Activated CD8-positive, alpha-beta T cell treated with anti-CD3 and anti-CD28 coated beads for 36 hours (primary cell): Measurements from ENCODE around the gene BNIP2. TPM values are rescaled to one million over a fixed set of nuclear protein-coding genes. Genes with fewer than 3 reads are reported as not detected.

ENCODE experiments used
- ATAC-seq: fragments of 200-7000 bp; cut with Tn5 transposase; one replicate; pipeline ENCODE4 v1.10.0; 2021; ENCODE audit warnings: mild to moderate bottlenecking, moderate library complexity
- CTCF ChIA-PET: fragments of 350-600 bp; sonication (Branson Sonifier 250); formaldehyde crosslinking; loops from one replicate; lab custom pipeline; 2021; ENCODE audit warnings: antibody characterized with exemption; lab: Charles Lee
- POLR2A ChIA-PET: fragments of 350-600 bp; sonication (Branson Sonifier 250); formaldehyde crosslinking; loops from one replicate; lab custom pipeline; 2021; ENCODE audit warnings: antibody characterized with exemption; lab: Charles Lee
- DNase-seq: peaks from one replicate; pipeline ENCODE4 v3.0.0-alpha.2; 2020
- H3K27ac Mint-ChIP-seq: one replicate; pipeline ENCODE4 v1.8.0; 2021; ENCODE audit warnings: mild to moderate bottlenecking, mixed read lengths
- H3K27me3 Mint-ChIP-seq: one replicate; pipeline ENCODE4 v1.8.0; 2021; ENCODE audit warnings: mixed read lengths
- H3K36me3 Mint-ChIP-seq: one replicate; pipeline ENCODE4 v1.8.0; 2021; ENCODE audit warnings: low read depth, mixed read lengths
- H3K4me1 Mint-ChIP-seq: one replicate; pipeline ENCODE4 v1.8.0; 2021; ENCODE audit warnings: low read depth, mixed read lengths
- H3K4me3 Mint-ChIP-seq: one replicate; pipeline ENCODE4 v1.8.0; 2021; ENCODE audit warnings: mild to moderate bottlenecking, moderate library complexity, mixed read lengths
- H3K9me3 Mint-ChIP-seq: one replicate; pipeline ENCODE4 v1.8.0; 2021; ENCODE audit warnings: mixed read lengths
- CTCF ChIP-seq: fragments of 200-600 bp; IDR thresholded peaks from one replicate; pipeline ENCODE4 v1.8.0; 2022; ENCODE audit warnings: antibody characterized with exemption, mild to moderate bottlenecking
- intact Hi-C: fragments of 100-400 bp; cut with micrococcal nuclease; formaldehyde crosslinking; loops from one replicate; pipeline ENCODE4 v1.10.0; 2022
- total RNA-seq, 2 experiments: library from RNA; stranded (reverse); gene quantifications; one replicate each; pipeline ENCODE4 v1.2.3, GENCODE V29; 2021

Gene BNIP2
- total RNA-seq, 2 experiments from 2014 or later: 52.2 to 53.2 TPM

DNA sequence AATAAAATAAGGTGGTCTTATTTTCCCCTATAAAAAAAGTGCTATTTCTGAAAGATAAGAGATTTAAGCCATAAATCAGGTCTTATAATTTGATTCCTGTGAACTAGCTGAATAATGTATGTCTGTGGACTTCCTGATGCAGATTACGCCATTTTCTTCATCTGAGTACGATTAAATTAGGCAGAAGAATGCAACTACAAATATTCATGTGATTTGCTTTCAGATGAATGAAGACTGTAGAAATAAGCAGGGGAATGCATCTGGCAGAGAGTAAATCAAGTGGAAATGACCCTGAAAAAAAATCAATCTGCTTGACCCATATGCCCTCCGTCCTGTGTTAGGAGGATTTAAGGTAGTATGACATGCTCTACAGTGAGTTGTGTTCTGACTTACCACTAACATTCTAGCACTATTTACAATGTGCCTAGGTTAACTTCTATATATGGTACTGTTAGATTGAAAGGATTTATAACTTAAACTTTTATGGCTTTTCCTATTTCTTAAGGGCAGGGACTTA, 14.7 kb downstream of the BNIP2 start:
- peaks cover 7% of the 10 kb centered on the region for H3K4me1 Mint-ChIP-seq
- H3K36me3 Mint-ChIP-seq: peaks cover 39% of the 10 kb centered on the region
- ATAC-seq: no peak
- no peak for TF ChIP-seq CTCF
- intact Hi-C loops: no loop called here
- no peak overlapping the region for H3K4me3 Mint-ChIP-seq
- no peak for DNase-seq
- ChIA-PET POLR2A (no interaction called here), CTCF (no interaction called here)
- H3K27me3 Mint-ChIP-seq: no peaks in the 10 kb centered on the region
- no peak overlapping the region for H3K27ac Mint-ChIP-seq
- no peaks in the 10 kb centered on the region for H3K9me3 Mint-ChIP-seq

GRCh38 chr15:59668556-59668955, 20.6 kb downstream of the BNIP2 start:
- peaks cover 30% of the 10 kb centered on the region for H3K36me3 Mint-ChIP-seq
- TF ChIP-seq CTCF: no peak

GRCh38 chr15:59662260-59662659, 26.9 kb downstream of the BNIP2 start:
- Mint-ChIP-seq H3K4me3 (no peak overlapping the region), H3K9me3 (no peaks in the 10 kb centered on the region), H3K36me3 (peaks cover 28% of the 10 kb centered on the region), H3K4me1 (peaks cover 4% of the 10 kb centered on the region), H3K27ac (no peak overlapping the region), H3K27me3 (no peaks in the 10 kb centered on the region)
- ATAC-seq (no peak), DNase-seq (no peak)
- CTCF ChIA-PET: interaction anchor here (1.3 kb wide), 1 partner anchor 133 kb away, joined by 3 read pairs; no protein-coding TSS in a partner anchor
- POLR2A ChIA-PET: no interaction called here
- TF ChIP-seq CTCF: no peak
- intact Hi-C loops: no loop called here

More at GRCh38 chr15:59668556-59668955, 20.6 kb downstream of the BNIP2 start:
- no peak overlapping the region for H3K4me3 Mint-ChIP-seq
- H3K27me3 Mint-ChIP-seq: no peaks in the 10 kb centered on the region
- H3K27ac Mint-ChIP-seq: no peak overlapping the region
- no peaks in the 10 kb centered on the region for H3K9me3 Mint-ChIP-seq
- ATAC-seq: no peak
- no peak for DNase-seq
- POLR2A ChIA-PET: no interaction called here
- intact Hi-C loops: no loop called here
- H3K4me1 Mint-ChIP-seq: no peaks in the 10 kb centered on the region
- CTCF ChIA-PET: interaction anchor here (1.7 kb wide), 1 partner anchor 26 kb away, joined by 5 read pairs; no protein-coding TSS in a partner anchor

DNA sequence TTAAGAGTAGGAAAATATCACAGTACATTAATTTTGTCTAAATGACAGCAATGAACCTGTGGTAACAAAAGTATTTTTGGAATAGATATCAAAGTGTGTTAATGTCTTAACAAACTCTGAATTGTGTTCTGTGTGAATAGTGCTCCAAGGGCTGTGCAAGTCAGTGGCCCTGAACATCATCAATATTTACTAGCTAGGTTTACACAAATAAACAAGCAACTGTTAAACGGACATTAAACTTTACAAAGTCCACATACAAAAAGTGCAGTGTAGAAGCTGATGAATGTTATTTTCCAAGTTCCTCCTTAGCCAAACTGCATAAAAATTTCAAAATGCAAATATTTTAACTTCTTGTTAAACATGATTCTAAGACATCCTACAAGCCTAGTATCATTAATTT, 29.8 kb downstream of the BNIP2 start:
- Mint-ChIP-seq H3K27ac (no peak overlapping the region), H3K27me3 (no peaks in the 10 kb centered on the region), H3K4me1 (peaks cover 7% of the 10 kb centered on the region), H3K9me3 (no peaks in the 10 kb centered on the region), H3K36me3 (peaks cover 30% of the 10 kb centered on the region), H3K4me3 (no peak overlapping the region)
- ATAC-seq (no peak), DNase-seq (no peak)
- POLR2A ChIA-PET: no interaction called here
- CTCF ChIA-PET: no interaction called here
- intact Hi-C loops: no loop called here
- no peak for TF ChIP-seq CTCF

- POLR2A ChIA-PET: interaction anchor here (1.0 to 1.3 kb wide), 3 partner anchors 9 to 62 kb away, joined by 3 to 5 read pairs (median 4); no protein-coding TSS in a partner anchor
- intact Hi-C loops: no loop called here
- H3K36me3 Mint-ChIP-seq: peaks cover 22% of the 10 kb centered on the region
- CTCF ChIA-PET: interaction anchor here (0.6 to 1.1 kb wide), 4 partner anchors 12 to 125 kb away, joined by 3 to 5 read pairs (median 3); no protein-coding TSS in a partner anchor
- H3K4me3 Mint-ChIP-seq: no peak overlapping the region
- DNase-seq: no peak
- peaks cover 7% of the 10 kb centered on the region for H3K4me1 Mint-ChIP-seq
- TF ChIP-seq CTCF: no peak
- H3K27me3 Mint-ChIP-seq: no peaks in the 10 kb centered on the region
- peak; percentile 31 for ATAC-seq
- H3K27ac Mint-ChIP-seq: no peak overlapping the region
- H3K9me3 Mint-ChIP-seq: no peaks in the 10 kb centered on the region
Measured at GRCh38 chr15:59657635-59658125, 31.4 kb downstream of the BNIP2 start.
